T47D (cell line): ENCODE data around the gene CHRNA1.

Experiments used
- DNase-seq, 2 experiments: peaks; one replicate each; pipeline versions ENCODE4 v3.0.0 to v3.0.0-alpha.2; 2011 to 2012; ENCODE audit warnings: low read depth in 1 of 2, low spot score in 1 of 2
- JUND ChIP-seq: IDR thresholded peaks from 2 replicates; pipeline ENCODE4 v1.6.1; 2012; ENCODE audit warnings: low read depth
- in situ Hi-C: cut with HindIII; loops from 2 replicates; pipeline ENCODE4 v1.10.0; 2016; ENCODE audit warnings: low sequenced_read_pairs, low pct_unique_long_range_greater_than_20kb

CHRNA1 gene

GRCh38 chr2:174740721-174741120, 23.6 kb downstream of the CHRNA1 start:
- DNase-seq = no peak
- no peak for TF ChIP-seq JUND
- in situ Hi-C loops = no loop called here

- in situ Hi-C loops = no loop called here
- DNase-seq = no peak
- TF ChIP-seq JUND = no peak
Measured at GRCh38 chr2:174738841-174739240, 25.4 kb downstream of the CHRNA1 start.

- in situ Hi-C loops = no loop called here
- DNase-seq = no peak
- no peak for TF ChIP-seq JUND
Measured at GRCh38 chr2:174731546-174731945, 32.7 kb downstream of the CHRNA1 start.

DNA sequence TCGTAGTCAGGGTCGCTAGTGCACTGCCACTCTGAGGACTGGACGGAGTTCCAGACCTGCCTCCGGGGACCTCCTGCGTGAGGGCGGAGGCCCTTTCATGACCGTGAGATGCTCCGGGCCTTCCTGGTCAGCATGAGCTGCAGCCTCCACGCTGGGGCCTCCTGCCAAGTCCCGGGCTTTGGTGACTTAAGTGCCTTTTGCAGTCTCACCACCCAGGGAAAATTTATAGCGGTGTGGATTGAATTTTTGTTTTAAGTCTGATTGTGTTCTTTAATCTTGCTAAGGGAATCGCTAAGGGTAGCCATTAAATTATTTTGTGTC, 33.6 kb downstream of the CHRNA1 start:
- TF ChIP-seq JUND = no peak
- in situ Hi-C loops = no loop called here
- no peak for DNase-seq

DNA sequence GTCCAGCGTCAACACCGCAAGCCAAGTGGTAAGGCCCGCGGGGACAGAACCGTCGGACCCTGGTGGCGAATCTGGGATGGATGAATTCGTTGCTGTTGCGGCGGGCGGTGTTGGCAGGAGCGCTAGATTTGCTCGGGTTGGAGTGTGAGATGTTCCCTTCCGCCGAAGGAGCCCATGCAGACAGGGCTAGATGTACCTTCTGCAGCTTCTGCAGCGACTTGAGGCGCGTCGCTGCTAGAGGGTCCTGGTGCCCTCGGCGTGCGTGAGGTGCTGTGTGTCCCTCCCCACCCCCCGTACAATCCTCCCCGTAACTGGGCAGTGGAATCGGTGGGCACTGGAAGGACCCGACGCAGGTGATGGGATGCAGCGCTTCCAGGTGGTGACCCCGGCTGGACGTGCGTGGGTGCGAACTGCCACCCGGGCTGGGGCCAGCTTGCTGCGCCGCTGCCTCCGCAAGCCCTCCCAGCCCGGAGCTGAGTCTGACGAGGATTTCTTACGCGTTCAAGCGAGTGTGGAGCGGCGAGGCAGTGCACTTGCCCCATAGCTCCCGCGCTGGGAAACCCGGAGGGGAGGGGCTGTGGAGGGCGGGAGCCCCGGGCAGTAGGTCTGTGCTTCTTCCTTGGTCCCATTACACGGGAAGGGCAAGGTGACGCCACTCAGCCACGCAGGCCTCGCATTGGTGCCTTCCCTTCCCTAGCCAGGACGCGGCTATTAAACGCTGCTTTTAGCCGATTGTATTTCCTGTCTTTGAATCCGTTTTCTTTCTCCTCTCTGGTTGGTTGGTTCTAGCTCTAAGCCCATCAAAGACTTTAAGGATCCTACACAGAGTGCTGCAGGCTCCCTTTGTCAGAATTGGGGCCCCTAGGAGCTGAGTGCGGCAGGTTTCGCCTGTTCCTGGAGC, 34.2 kb downstream of the CHRNA1 start:
- in situ Hi-C loops = no loop called here
- no peak for DNase-seq
- no peak for TF ChIP-seq JUND

GRCh38 chr2:174728096-174728495, 36.2 kb downstream of the CHRNA1 start:
- DNase-seq = no peak
- TF ChIP-seq JUND = no peak
- in situ Hi-C loops = no loop called here

DNA sequence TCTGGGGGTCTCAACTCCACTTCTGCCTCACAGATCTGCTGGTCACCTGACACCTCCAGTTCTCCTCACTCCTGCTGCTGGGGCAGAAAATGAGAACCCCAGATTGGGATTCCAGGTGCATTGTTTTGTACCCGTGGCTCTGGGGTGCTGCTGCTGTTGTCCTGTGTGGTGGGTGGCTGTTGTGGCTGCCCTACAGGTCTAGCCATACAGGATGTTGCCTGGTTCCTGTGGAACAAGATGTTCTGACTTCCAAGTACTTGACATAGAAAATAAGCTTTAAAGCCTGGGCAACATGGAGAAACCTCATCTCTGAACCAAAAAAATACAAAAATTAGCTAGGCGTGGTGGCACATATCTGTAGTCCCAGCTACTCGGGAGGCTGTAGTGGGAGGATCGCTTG, 38.1 kb downstream of the CHRNA1 start:
- DNase-seq = no peak
- no peak for TF ChIP-seq JUND
- in situ Hi-C loops = no loop called here

- no peak for TF ChIP-seq JUND
Measured at GRCh38 chr2:174722942-174723592, 41.2 kb downstream of the CHRNA1 start.

DNA sequence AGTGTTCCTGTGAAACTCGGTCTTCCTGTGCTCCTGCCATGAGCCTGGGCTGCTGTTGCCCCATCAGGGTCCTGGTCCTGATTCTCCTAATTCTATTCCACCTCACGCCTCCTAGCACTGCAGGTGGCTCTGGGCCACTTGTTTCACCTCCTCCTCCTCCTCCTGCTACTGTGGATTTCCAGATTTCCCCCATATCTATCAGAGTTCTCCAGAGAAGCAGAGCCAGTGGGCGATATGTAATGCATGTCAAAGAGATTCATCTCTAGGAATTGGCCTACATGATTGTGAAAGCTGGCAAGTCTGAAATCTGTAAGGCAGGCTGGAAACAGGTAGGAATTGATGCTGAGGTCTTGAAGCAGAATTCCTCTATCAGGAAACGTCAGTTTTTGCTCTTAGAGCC, 45.3 kb downstream of the CHRNA1 start:
- in situ Hi-C loops = no loop called here
- no peak for TF ChIP-seq JUND
- DNase-seq = no peak

More at GRCh38 chr2:174722942-174723592, 41.2 kb downstream of the CHRNA1 start:
- in situ Hi-C loops = no loop called here
- no peak for DNase-seq

- TF ChIP-seq JUND = no peak
- no peak for DNase-seq
- in situ Hi-C loops = no loop called here
Measured at GRCh38 chr2:174718591-174718990, 45.7 kb downstream of the CHRNA1 start.

- in situ Hi-C loops = no loop called here
- DNase-seq = no peak
- no peak for TF ChIP-seq JUND
Measured at GRCh38 chr2:174717916-174718315, 46.4 kb downstream of the CHRNA1 start.

GRCh38 chr2:174717273-174717672, 47.0 kb downstream of the CHRNA1 start:
- in situ Hi-C loops = no loop called here
- no peak for TF ChIP-seq JUND
- DNase-seq = no peak

DNA sequence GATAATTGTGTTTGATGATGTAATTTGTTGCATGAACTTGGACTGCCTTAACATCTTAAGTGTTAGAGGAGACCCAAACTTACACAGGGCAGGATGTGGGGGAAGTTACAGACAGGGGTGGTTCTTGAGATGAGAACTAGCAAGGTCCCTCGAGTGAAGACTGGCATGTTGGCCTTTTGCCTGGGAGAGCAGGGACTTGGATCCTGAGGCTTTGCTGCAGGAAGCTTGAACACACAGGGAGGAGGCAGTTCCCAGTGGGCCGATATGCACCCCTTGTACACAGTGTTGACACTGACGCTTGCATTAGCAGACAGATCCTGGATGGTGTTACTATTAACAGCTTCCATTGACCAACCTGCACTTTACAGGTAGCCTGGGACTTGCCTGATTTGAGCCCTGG, 47.5 kb downstream of the CHRNA1 start:
- DNase-seq = no peak
- in situ Hi-C loops = no loop called here
- no peak for TF ChIP-seq JUND
